GM19397 (cell line): ENCODE measurements around the gene CCDC174.

Experiments
- ATAC-seq: cut with Tn5 transposase; IDR thresholded peaks from one replicate; pipeline ENCODE4 v1.9.1; 2021; ENCODE audit warnings: mild to moderate bottlenecking, moderate library complexity; ENCODE audit not compliant: unreplicated experiment

The CCDC174 gene

DNA sequence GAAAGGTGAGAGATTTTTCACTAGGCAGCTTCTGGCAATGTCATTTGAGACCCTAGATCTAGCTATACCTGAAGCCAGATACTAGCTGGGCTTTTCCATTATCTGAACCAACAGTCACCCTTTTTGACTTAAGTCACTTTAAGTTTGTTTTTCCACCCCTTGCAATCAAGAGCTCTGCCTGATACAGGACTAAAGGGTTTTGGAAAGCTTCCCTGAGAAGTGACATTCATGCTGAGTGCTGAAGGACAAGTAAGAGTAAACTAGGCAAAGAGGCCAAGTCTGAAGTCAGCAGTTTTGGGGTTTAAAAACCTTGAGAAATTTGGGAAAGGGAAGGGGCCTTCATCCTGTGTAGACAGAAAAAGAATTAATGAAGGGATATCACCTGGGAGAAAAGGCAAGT is 27.1 kb upstream of the CCDC174 start:
- ATAC-seq = no peak

DNA sequence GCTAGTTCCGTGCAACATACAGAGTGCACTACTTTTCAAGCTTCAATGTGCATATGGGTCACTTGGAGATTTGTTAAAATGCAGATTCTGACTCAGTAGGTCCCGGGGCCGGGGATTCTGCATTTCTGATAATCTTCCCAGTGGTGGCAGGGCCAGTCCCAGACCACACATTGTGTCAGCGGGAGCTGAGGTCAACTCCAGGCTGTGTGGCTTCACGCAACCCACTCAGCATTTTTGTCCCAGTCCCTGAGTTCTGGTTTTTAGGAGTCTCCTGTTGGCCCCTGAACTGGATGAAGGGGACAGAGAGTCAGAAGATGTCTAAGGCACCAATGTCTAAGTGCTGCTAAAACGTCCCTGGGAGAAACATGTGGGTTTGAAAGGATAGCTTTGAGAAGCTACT is 26.1 kb upstream of the CCDC174 start:
- no peak for ATAC-seq

DNA sequence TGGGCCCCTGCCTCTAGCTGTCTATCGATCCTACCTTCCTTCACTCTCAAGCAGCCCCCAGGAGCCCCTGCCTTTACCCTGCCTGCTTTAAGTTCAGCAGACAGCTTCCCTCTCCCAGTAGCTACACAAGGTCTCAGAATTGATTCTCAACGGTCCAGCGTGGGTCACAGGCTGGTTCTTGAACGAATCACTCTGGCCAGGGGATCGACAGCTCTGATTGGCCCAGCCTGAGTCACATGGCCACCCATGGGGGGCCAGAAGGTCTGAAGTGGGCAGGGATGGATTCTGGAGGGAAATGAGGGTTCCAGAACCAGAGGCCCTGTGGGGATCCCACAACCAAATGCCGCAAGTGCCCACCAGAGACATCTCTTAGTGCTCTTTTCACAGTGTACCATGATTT is 23.7 kb upstream of the CCDC174 start:
- ATAC-seq = no peak

DNA sequence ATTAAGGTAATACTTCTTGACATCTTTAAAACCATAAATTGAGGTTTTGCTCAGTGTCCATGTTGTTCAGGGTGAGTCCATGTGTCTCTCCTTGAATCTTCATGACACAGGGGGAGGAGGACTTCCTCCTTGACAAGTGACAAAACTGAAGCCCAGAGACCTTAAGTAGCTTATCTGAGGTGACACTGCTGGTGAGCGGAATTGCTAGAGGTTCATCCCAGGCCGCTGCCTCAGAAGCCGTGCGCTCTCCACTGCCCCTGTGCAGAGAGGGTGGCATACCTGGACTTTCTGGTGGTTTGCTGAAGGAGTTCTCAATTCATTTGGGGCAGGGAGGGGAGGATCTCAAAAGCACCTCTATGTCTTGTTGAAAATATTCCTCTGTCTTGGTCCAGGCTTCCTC is 23.2 kb upstream of the CCDC174 start:
- no peak for ATAC-seq

DNA sequence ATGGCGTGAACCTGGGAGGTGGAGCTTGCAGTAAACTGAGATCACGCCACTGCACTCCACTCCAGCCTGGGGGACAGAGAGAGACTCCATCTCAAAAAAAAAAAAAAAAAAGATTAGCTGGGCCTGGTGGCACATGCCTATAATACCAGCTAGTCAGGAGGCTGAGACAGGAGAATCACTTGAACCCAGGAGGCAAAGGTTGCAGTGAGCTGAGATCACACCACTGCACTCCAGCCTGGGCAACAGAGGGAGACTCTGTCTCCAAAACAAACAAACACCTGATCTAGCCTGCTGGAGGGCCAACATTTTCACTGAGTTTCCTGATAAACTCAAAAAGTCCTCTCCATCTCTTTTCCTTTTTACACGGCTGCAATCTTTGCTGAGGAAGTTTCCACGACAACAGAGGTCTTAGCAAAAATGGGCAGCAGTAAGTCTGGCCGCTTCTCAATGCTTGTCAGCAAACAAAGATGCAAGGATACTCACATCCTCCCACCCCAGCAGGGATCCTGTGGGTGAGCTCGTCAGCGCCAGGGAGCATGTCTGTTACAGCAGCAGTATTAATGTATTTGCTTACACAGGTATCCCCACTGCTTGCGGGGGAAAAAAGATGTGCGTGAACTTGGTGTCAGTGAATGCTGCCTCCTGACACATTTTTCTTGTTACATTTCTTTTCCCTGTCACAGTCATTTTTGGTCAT is 21.0 kb upstream of the CCDC174 start:
- no peak for ATAC-seq

DNA sequence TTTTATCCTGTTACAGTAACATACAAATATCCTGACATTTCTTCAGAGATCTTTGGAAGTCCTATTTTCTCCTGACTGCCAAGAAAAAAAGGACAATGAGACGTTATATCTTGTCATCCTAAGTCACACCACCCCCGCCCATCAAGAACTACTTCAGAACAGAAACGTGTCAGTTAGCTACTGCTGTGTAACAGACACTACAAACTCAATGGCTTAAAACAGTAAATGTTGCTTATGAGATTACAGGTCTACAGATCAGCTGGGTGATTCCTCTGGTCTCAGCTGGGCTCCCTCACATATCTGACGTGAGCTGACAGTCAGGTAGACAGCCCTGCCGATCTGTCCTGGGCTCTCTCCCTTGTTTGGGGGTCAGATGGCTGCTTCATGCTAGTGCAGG is 20.5 kb upstream of the CCDC174 start:
- ATAC-seq = no peak

DNA sequence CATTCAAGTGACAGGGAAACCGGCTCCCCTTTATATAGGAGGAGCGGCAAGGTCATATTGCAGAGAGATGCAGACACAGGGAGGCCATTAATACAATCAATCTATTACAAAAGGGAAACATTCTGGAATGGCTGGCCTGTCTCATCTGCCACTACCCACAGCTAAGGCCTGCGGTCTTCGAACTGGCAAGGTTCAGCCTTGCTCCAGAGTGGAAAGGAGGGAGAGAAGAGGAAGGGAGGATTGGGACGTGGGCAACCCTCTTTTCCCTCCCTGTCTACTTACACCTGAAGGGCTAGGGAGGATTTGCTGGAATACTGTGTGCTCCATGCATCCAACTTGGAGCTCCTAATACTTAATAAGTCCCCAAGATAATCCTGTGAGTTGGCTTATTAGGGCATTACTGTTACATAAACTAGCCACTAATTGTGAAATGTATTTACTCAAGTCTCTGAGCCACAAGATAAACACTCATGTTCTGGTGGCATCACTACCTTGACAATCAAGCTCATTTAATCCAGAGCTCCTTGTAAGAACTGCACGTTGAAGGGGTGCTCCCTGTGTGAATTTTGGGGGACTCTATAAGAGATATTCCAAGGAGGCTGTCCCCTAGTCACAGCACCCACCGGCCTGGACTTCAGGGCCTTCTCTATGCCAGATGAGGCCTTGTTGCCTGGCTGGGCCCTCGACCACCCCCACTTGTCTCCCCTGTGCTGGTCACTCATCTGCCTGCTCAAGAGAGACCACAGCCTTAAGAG is 19.7 kb upstream of the CCDC174 start:
- no peak for ATAC-seq

DNA sequence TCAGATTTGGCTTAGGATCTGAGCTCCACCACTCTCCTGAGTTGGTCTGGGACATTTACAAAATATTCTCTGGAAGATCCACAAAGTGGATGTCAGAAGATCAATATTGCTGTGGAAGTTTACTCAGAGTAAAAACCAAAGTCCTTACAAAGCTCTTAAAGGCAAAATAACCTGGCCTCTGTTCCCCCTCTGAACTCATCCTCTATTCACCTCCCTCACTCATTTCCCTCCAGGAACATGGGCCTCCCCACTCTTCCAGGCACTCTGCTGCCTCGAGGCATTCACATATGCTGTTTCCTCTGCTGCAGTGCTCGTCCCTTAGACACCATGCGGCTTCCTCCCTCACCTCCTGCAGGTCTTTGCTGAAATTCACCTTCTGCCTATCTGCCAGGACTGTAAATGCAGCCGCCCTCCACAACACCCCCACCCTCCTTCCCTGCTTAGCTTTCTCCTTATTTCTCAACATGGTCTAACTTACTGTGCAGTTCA is 19.1 kb upstream of the CCDC174 start:
- ATAC-seq = no peak

DNA sequence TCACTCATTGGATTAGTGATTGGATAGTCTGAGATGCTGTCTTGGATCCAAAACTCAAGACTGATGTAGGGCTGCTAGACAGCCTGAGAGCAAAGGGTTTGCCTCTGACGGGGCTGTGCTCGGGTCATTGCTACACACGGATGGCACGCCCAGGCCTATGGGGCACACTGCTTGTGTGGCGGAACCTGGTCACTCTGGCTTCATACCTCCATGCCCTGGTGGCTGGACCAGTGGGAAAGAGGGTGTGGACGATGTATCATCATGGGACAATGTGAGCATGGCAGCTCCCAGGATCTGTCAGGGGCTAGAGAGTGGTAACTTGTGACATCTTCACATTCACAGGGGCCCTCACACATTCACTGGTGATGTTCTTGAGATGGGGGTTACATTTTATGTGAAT is 18.1 kb upstream of the CCDC174 start:
- no peak for ATAC-seq

DNA sequence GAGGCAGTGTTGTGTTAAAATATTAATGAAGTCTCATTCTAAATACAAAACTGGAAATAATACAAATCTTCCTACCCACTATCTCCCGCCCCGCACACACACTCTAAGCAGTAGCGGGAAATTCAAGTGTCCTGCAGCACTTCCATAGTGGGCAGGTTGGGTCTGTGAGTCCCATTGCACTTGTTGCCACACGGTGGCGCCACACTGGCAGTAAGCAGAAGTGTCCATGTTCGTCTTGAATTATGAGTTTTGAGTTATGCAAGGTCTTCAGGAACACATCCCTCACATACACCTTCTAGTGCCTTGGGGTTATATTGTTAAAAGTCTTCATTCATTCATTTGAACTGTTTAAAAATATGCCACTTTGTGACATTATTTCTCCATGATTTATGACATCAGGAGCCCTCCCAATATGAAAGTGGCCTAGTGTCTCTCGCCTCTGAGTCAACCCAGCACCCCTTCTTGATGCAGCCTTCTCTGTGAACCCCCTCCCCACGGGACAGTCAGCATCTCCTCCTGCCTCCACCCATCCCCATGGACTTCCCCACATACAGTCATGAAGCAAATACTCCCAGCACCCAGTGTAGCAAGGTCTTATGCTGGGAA is 17.6 kb upstream of the CCDC174 start:
- ATAC-seq = no peak

DNA sequence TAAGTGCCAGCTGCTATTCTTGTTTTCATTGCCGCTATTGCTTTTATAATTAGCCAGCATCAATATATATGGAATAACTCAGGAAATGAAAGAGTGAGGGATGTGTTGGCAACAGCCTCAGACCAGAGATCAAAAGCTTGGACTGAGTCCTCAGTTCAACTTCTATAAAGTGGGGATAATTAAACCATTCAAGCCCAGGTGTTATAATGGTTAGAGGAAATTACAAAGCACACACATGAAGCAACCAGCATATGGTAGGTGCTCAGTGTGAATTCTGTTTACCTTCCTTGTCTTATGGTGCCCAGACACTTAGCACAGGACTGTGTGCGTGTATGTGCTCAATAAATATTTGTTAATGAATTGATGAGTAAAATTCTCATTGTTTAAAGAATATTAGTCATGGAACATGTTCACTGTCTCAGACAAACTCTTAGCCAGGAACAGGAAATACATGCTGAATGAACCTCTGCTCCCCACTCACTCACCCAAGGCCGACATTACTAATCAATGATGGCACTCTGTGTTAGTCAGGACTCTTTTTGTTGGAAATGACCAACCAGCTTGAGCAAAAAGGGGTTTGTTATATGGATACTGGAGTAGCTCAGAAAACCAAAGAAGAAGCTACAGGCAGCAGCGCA is 16.7 kb upstream of the CCDC174 start:
- no peak for ATAC-seq

DNA sequence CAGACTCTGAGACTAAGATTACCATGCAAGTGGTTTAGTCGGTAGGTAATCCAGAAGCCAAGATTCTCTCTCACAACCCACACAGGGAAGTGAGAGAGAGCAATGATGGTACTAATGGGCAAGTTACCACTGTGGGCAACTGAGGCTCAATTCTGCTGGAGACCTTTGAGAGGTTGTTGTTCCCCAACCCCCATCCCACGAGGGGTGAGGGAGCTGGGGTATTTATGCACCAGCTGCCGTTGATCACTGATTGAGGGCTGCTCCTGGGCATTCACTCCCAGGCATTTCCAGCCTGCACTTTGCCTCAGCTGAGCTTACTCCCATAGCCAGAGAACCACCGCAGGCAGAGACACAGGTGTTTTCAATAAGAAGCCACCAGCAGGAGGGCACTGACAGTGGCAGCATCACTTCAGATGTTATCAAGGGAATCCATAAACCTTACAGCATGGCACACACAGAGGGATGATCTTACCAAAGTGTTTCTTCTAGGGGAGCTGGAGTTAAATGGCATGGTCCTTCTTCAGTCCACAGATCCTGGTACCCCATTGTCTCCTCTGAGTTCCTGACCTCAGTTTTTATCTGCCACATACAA is 15.0 kb upstream of the CCDC174 start:
- ATAC-seq = no peak

DNA sequence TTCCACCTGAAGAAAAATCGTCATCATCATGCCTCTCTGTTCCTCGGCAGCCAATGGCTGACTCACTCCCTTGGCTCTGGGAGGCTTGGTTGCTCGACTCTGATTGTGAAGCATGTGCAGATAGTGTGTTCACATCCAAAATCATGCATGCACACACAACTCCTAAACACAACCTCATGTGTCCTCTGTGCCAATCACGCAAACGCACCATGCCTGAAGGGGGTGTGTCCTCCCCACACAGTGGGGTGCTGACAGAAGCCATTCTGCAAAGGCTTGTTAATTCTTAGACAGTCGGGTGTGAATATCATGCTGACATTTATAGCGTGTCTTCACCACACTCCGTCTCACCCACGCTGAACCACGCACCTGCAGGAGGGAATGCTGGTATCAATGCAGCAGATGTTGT is 11.4 kb upstream of the CCDC174 start:
- ATAC-seq = no peak

DNA sequence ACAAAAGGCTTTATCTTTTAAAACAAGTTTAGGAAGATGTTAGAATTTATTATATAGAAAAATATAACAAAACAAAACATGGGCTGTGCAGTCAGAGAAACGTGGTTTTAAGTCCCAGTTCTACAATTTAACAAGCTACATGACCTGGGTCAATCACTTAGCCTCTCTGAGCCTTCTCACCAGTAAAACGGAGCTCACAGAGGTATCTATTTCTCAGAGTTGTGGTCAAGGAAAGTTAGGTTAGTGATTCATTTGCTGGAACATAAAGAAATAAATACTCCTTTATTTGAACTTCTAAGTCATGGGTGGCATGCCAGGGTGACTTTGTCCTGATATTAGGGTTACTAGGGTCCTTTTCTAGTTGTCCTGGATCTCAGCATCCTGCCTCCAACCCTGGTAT is 10.8 kb upstream of the CCDC174 start:
- ATAC-seq = no peak

DNA sequence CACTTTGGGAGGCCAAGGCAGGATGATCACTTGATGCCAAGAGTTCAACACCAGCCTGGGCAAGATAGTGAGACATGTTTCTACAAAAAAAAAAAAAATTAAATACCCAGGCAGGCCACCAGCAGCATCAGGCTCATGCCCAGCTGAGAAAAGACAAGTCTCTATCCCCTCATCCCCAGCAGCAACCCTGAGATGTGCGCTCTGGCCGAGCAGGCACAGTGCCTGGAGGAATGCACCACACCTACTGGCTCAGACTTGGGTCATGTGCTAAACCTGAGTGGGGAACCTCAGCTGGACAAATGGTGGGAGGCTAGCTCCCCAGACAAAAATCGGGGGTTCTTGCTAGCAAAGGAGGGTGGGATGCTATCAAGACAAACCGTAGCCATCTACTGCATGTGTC is 10.2 kb upstream of the CCDC174 start:
- ATAC-seq = no peak

DNA sequence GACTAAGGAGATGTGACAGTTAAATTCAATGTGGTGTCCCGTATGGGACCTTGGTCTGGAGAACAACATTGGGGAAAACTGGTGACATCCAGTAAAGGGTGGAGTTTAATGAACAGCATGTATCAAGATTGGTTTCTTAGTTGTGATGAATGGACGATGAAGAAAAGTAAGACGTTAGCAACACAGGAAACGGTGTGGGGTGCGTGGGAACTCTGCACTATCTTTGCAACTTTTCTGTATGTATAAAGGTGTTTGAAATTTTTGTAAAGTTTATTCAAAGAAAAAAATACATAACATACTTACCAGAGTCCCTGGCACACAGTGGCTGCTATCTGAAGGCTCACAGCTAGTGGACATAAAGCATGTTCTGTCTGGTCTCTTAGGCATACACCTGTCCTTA is 6.1 kb upstream of the CCDC174 start:
- no peak for ATAC-seq

DNA sequence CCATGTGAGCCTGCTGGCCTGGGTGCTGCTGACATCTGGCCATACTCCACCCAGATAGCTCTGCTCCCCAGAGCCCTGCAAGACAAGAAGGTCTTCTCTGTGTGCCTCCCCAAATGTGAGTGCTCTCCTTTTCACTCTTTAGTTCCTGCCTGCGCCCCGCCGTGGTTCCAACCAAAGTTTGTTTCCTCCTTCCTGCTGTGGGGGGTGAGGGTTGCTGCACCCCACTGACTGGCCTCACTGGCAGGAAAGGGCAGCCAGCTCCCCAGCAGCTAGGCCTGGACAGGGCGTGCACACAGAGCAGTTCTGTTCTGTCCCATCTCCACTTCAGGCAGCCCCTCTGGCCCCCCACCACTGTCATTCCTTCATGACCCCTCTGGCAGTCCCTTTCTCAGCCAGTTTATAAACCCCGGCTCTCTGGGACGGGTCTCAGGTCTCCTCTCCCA is 5.4 kb upstream of the CCDC174 start:
- ATAC-seq = no peak

DNA sequence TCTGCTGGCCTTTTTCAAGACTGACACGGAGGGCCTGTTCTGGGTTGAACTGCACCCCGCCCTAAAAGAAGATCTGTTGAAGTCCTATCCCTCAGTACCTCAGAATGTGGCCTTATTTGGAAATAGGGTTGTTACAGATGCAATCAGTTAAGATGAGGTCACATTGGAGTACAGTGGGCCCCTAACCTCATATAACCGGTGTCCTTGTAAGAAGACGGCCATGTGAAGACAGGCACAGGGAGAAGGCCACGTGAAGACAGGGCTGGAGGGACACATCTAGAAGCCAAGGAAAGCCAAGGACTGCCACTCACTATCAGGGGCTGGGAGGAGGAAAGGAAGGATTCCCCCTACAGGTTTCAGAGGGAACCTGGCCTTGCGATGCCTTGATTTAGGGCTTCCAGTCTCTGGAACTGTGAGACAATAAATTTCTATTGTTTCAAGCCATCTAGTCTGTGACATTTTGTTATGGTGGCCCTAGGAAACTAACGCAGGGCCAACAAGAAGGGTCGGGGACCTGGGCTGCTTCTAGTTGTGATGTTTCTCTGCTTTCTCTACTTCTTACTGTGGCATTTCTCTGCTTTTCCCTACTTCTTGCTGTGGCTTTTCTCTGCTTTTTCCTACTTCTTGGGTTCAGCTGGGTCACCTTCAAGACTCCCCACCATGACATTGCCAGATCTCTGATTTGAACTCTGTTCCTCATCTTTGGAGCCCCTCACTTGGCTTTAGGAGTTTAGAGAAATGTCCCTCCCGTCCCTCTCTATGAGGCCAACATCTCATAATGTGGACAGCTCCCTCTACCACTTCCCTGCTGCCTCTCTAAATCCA is 4.8 kb upstream of the CCDC174 start:
- ATAC-seq = no peak

DNA sequence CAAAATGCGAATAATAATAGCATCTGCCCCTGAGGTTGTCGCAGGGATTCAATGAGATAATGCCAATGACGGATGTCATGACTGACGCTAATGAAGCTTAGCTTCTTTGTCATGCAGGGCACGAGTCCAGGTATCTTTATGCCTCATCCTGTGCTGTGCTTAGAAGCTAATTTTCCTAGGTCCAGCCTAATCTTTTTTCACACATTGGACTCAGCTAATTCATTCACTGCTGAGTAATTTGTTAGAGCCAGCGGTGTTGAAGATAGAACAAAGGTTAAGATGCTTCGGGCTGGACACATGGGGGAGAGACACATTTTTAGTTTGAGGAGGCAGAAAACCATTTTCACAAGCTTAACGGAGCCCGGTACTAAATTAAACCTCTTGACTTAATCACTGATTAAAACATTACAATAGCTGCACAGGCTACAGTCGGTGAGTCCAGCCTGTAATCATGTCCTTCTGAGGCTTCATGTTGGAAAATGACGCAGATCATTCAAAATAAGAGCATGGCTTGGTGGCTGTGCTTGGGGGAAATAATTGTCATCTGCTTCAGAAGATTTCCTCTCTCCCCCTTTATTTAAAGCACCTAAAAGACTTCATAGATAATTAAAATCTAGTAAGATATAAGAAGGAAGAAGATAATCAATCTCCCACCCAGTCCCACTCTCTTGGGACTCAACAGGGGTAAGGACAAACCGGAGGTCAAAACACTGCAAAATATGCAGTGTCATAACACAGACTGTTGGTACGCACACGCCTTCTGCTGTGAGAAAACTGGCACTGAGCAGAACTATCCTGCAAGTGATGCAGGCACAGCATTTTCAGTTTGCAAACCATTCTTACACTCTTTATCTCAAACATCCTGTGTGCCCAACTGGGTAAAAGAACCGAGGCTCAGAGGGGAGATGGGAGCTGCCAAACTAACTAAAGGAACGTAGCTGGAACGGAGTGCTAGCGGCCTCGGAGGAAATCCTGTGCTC is 3.3 kb upstream of the CCDC174 start:
- ATAC-seq = no peak
